Measurements from ENCODE around the gene ABCA7.

DNA sequence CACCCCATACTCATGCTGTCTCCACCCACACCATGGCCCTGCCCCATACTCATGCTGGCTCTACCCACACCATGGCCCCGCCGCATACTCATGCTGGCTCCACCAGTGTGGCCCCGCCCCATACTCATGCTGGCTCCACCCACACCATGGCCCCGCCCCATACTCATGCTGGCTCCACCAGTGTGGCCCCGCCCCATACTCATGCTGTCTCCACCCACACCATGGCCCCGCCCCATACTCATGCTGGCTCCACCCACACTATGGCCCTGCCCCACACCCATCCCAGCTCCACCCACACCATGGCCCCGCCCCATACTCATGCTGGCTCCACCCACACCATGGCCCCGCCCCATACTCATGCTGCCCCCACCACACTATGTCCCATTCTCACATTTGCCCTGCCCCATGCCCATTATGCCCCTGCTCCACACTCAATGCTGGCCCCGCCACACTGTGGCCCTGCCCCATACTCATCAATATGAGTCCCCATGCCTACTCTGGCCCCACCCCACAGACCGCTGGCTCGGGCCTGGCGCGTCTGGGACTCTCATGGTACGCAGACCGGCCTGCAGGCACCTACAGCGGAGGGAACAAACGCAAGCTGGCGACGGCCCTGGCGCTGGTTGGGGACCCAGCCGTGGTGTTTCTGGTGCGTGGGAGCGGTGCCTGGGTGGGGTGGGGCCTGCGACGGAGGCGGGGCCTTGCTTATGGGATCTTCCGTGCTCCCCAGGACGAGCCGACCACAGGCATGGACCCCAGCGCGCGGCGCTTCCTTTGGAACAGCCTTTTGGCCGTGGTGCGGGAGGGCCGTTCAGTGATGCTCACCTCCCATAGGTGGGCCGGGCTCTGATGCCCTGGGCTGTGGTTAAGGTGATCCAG is 23.4 kb downstream of the ABCA7 start:
- TF ChIP-seq, protein P1, sequence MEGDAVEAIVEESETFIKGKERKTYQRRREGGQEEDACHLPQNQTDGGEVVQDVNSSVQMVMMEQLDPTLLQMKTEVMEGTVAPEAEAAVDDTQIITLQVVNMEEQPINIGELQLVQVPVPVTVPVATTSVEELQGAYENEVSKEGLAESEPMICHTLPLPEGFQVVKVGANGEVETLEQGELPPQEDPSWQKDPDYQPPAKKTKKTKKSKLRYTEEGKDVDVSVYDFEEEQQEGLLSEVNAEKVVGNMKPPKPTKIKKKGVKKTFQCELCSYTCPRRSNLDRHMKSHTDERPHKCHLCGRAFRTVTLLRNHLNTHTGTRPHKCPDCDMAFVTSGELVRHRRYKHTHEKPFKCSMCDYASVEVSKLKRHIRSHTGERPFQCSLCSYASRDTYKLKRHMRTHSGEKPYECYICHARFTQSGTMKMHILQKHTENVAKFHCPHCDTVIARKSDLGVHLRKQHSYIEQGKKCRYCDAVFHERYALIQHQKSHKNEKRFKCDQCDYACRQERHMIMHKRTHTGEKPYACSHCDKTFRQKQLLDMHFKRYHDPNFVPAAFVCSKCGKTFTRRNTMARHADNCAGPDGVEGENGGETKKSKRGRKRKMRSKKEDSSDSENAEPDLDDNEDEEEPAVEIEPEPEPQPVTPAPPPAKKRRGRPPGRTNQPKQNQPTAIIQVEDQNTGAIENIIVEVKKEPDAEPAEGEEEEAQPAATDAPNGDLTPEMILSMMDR (IDR thresholded peaks at IDR 0.05; ENCODE audit: low read length) = no peak
- TF ChIP-seq EZH2phosphoT487 (IDR thresholded peaks at IDR 0.05; ENCODE audit: low read length) (no peak), EZH2 (optimal IDR thresholded peaks at IDR 0.05; ENCODE audit: low read depth, low read length) (no peak)
